Fibroblast of the conjunctiva (primary cell): ENCODE data around the gene GJA10.
"Not testable (repeated sequence)": the region's sequence is repeated elsewhere in the genome, so short reads cannot be mapped to it uniquely, and the experiment has no call there.

ENCODE experiments used
- DNase-seq: peaks from one replicate; pipeline ENCODE4 v3.0.0-alpha.2; 2010; ENCODE audit warnings: low read depth

The GJA10 gene

GRCh38 chr6:89894169-89894568 lies at the start of gene GJA10:
Gene GJA10, plus strand, starts transcription at chr6:89894469. Its CDS starts 0 bp downstream, at chr6:89894469.
- DNase-seq: no peak

- DNase-seq: not testable (repeated sequence)
These were observed 46.8 kb upstream of the GJA10 start for GRCh38 chr6:89847513-89847912.

DNA sequence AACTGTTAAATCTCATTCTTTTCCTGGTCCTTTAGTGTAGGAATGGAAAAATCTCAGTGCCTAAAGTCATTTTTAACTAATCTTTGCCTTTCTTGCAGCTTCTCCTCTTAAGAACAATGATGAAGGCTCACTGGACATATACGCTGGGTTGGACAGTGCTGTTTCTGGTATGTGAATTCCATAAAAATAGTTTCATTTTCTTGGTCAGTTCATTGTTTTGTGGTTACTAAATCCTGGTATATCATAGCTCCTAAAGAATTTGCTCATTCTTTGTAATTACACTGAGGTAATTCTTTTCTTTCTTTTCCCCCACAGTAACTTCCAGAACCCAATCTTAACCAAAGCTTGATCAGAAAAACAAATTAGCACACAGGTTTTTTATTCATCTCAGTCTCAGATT lies 41.2 kb upstream of the GJA10 start:
- DNase-seq: no peak

GRCh38 chr6:89858041-89858440 lies 36.2 kb upstream of the GJA10 start:
- DNase-seq: no peak

DNA sequence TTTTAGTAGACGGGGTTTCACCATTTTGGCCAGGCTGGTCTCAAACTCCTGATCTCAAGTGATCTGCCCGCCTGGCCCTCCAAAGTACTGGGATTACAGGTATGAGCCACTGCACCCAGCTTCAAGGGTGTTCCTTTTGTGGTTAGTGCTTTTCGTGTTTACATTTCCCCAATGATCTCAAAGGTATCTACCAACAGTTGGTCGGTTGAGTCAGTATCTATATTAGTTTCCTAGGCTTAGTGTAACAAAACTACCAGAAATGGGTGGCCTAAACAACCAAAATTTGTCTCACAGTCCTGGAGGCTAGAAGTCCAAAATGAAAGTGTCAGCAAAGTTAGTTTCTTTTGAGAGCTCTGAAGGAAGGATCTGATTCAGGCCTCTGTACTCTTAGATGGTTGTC lies 34.5 kb upstream of the GJA10 start:
- DNase-seq: no peak

GRCh38 chr6:89862273-89862672 lies 32.0 kb upstream of the GJA10 start:
- no peak for DNase-seq

DNA sequence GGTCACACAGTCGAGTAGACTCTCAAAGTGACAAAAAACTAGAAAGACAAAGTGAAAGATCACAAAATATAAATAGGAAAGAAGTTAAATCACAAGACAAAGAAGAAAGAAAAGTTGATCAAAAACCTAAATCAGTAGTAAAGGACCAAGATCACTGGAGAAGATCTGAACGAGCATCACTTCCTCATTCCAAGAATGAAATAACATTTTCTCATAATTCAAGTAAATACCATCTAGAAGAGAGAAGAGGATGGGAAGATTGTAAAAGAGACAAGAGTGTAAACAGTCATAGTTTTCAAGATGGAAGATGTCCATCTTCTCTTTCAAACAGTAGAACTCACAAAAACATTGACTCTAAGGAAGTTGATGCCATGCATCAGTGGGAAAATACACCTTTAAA lies 31.6 kb upstream of the GJA10 start:
- no peak for DNase-seq

- DNase-seq: no peak
These were observed 28.1 kb upstream of the GJA10 start for GRCh38 chr6:89866024-89866678.

- no peak for DNase-seq
These were observed 20.5 kb upstream of the GJA10 start for GRCh38 chr6:89873721-89874120.

DNA sequence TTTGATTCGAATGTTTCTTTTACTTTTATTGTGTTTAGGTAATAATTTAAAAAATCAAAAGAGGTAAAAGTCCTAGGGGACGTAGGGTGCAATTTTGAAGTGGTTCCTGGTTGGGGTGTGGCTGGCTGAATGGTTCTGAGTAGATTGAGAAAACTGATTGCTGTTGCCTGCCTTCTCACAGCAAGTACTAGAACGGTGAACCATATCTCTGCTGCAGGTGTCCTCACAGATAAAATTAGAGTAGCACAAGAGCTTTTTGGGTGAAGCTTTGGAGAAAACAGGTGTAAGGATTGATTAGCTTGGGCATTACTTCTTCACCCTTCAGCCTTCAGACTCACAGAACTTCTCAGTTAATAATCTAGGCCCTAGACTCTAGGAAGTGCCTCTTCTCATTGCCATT lies 19.8 kb upstream of the GJA10 start:
- DNase-seq: no peak

DNA sequence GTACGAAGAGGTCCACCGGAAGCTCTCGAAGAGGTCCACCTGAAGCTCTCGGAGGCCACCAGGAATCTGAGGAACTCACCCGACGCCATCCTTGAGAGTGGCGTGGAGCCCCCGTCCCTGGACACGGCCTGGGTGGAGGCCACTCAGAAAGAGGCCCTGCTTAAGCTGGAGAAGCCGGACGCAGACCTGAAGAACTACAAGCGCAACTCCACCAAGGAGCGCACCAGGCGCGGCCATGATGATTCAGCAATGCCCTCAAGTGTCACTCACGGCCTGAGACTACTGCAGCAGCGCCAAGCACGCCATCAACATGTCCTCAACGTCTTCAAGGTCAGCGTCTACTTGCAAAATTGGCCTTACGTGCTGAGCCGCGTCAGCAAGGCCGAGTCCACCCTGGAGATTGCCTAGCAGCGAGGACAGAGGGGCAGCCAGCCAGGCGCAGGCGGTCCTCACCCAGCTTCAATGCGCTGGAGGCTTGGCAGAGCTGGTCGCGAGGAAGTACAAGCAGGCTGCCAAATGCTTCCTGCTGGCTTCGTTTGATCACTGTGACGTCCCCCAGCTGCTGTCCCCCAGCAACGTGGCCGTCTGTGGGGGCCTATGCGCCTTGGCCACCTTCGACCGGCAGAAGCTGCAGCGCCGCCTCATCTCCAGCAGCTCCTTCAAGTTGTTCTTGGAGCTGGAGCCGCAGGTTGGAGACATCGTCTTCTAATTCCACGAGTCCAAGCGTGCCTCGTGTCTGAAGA lies 7.7 kb upstream of the GJA10 start:
- DNase-seq: no peak

- no peak for DNase-seq
These were observed 6.7 kb upstream of the GJA10 start for GRCh38 chr6:89887452-89888137.

DNA sequence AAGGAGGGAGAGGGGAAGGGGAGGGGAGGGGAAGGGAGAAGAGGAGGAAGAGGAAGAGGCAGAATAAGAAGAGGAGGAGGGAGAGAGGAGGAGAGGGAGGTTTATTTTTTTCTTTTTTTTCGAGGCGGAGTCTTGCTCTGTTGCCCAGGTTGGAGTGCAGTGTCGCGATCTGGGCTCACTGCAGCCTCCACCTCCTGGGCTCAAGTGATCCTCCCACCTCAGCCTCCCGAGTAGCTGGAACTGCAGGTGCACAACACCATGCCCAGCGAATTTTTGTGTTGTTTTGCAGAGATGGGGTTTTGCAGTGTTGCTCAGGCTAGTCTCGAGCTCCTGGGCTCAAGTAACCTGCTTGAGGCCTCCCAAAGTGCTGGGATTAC lies 6.1 kb upstream of the GJA10 start:
- no peak for DNase-seq

DNA sequence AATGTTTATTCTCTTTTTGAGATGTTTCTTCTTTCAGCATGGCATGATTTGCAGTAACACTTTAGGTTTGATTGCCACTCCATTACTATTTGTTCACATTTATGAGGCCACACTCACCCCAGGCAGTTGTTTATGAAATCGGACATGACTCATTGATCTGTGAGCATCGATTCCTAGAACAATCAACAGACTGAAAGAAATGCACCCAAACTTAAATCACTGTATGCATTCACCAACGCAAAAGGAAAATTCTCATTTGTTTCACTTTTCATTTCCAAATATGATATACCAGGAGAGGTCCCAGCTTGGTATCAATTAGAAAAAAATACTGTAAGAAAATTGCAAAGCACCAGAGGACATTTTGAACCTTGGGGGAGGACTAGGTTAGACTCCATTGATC lies 5.4 kb upstream of the GJA10 start:
- DNase-seq: no peak

DNA sequence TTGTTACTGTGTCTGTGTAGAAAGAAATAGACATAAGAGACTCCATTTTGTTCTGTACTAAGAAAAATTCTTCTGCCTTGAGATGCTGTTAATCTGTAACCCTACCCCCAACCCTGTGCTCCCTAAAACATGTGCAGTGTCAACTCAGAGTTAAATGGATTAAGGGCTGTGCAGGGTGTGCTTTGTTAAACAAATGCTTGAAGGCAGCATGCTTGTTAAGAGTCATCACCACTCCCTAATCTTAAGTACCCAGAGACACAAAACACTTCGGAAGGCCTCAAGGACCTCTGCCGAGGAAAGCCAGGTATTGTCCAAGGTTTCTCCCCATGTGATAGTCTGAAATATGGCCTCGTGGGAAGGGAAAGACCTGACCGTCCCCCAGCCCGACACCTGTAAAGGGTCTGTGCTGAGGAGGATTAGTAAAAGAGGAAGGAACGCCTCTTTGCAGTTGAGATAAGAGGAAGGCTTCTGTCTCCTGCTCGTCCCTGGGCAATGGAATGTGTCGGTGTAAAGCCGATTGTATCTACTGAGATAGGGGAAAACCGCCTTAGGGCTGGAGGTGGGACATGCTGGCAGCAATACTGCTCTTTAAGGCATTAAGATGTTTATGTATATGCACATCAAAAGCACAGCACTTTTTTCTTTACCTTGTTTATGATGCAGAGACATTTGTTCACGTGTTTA lies 3.3 kb upstream of the GJA10 start:
- not testable (repeated sequence) for DNase-seq

DNA sequence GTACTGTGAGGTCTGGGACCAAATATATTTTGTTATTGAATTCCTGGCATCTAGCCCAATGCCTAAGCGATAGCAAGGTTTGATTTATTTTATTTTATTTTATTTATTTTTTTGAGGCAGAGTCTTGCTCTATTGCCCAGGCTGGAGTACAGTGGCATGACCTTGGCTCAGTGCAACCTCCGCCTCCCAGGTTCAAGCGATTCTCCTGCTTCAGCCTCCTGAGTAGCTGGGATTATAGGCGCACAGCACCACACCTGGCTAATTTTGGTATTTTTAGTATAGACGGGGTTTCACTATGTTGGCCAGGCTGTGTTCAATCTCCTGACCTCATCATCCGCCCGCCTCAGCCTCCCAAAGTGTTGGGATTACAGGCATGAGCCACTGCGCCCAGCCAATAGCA lies 1.7 kb upstream of the GJA10 start:
- DNase-seq: not testable (repeated sequence)

GRCh38 chr6:89895276-89895874 lies 1.1 kb downstream of the GJA10 start:
- DNase-seq: peak; percentile 6

- DNase-seq: not testable (repeated sequence)
These were observed 16.0 kb downstream of the GJA10 start for GRCh38 chr6:89910001-89910901.

GRCh38 chr6:89910902-89911240 lies 16.6 kb downstream of the GJA10 start:
- DNase-seq: no peak

GRCh38 chr6:89916136-89916920 lies 22.1 kb downstream of the GJA10 start:
- no peak for DNase-seq
